GM13977 (cell line): ENCODE measurements around the gene TPX2.

ENCODE experiments used
- DNase-seq: peaks from one replicate; pipeline ENCODE4 v3.0.0; 2012; ENCODE audit warnings: low spot score
- CTCF ChIP-seq: IDR thresholded peaks from 2 replicates; pipeline ENCODE4 v1.5.1; 2012; ENCODE audit warnings: mild to moderate bottlenecking, control low read depth; ENCODE audit not compliant: insufficient read depth; ENCODE audit errors: extremely low read depth, missing control alignments
- in situ Hi-C: fragments of 300-500 bp; cut with MboI; formaldehyde crosslinking; loops from one replicate; pipeline ENCODE4 v1.12.0; 2022; ENCODE audit warnings: low sequenced_read_pairs, low pct_unique_long_range_greater_than_20kb, mixed read lengths, inconsistent platforms; ENCODE audit not compliant: unreplicated experiment

TPX2 gene

GRCh38 chr20:31707994-31708735 is 30.9 kb upstream of the TPX2 start:
- TF ChIP-seq CTCF: no peak
- in situ Hi-C loops: no loop called here
- DNase-seq: no peak

GRCh38 chr20:31708736-31709534 is 30.2 kb upstream of the TPX2 start:
- in situ Hi-C loops: no loop called here
- no peak for TF ChIP-seq CTCF
- no peak for DNase-seq

GRCh38 chr20:31709939-31710338 is 29.2 kb upstream of the TPX2 start:
- in situ Hi-C loops: no loop called here
- DNase-seq: no peak
- no peak for TF ChIP-seq CTCF

GRCh38 chr20:31710423-31711108 is 28.5 kb upstream of the TPX2 start:
- DNase-seq: no peak
- in situ Hi-C loops: no loop called here
- TF ChIP-seq CTCF: no peak

GRCh38 chr20:31711179-31712111 is 27.6 kb upstream of the TPX2 start:
- no peak for DNase-seq
- no peak for TF ChIP-seq CTCF
- in situ Hi-C loops: no loop called here
